T-helper 17 cell (primary cell): ENCODE measurements around the gene NPC1L1. TPM values are rescaled to one million over a fixed set of nuclear protein-coding genes. Genes with fewer than 3 reads are reported as not detected.

ENCODE experiments used
- ATAC-seq: fragments of 150-1000 bp; cut with Tn5 transposase; 2 replicates; pipeline ENCODE4 v1.10.0; 2021; ENCODE audit warnings: mild to moderate bottlenecking, moderate library complexity
- DNase-seq, 3 donors: peaks; one replicate each; pipeline versions ENCODE4 v3.0.0 to v3.0.0-alpha.2; 2020 to 2021
- H3K9me3 ChIP-seq: one replicate; pipeline ENCODE4 v1.7.0; 2013; ENCODE audit warnings: low read length, mild to moderate bottlenecking; ENCODE audit not compliant: control insufficient read depth, poor library complexity, severe bottlenecking
- H3K27ac Mint-ChIP-seq: one replicate; pipeline ENCODE4 v1.8.0; 2022; ENCODE audit warnings: mild to moderate bottlenecking, moderate library complexity, mixed read lengths
- H3K27me3 Mint-ChIP-seq: one replicate; pipeline ENCODE4 v1.8.0; 2022; ENCODE audit warnings: mixed read lengths
- H3K36me3 Mint-ChIP-seq: one replicate; pipeline ENCODE4 v1.8.0; 2022; ENCODE audit warnings: low read depth, mixed read lengths
- H3K4me1 Mint-ChIP-seq: one replicate; pipeline ENCODE4 v1.8.0; 2022; ENCODE audit warnings: mild to moderate bottlenecking, mixed read lengths
- H3K4me3 Mint-ChIP-seq: one replicate; pipeline ENCODE4 v1.8.0; 2022; ENCODE audit warnings: mild to moderate bottlenecking, moderate library complexity, mixed read lengths
- total RNA-seq, 4 donors: library from RNA in 2 of 4; stranded (reverse) in 2 of 4; gene quantifications; one replicate each; pipeline ENCODE4 v1.2.3 and lab custom pipeline; 2022 to 2026

NPC1L1 gene
- total RNA-seq, 2 donors from 2014 or later, result 0.08 TPM; not detected in 1

- H3K27me3 Mint-ChIP-seq, result no peaks in the 10 kb centered on the region
- peaks cover 49% of the 10 kb centered on the region for H3K4me1 Mint-ChIP-seq
- no peak for DNase-seq
- peaks cover 2% of the 10 kb centered on the region for H3K36me3 Mint-ChIP-seq
- peak overlapping the region; percentile 25 for H3K4me3 Mint-ChIP-seq
- no peak for ATAC-seq
- no peaks in the 10 kb centered on the region for H3K9me3 ChIP-seq
- H3K27ac Mint-ChIP-seq, result no peak overlapping the region
These were observed 77.8 kb downstream of the NPC1L1 start for GRCh38 chr7:44463169-44463808.

Other genes starting within 250 kb of the NPC1L1 start
- gene CAMK2B, start 215.7 kb downstream of the NPC1L1 start, total RNA-seq, result under 1 TPM in 1 of 2 donors, not detected in 1; 0.31 TPM
- 10 to 100 TPM; 61.4 to 69.2 TPM for gene NUDCD3, start 50.7 kb downstream of the NPC1L1 start, total RNA-seq
- gene DDX56, start 32.6 kb upstream of the NPC1L1 start, total RNA-seq, result 100 to 1,000 TPM in 1 of 2 donors, 10 to 100 TPM in 1; 95.7 to 101 TPM
- 100 to 1,000 TPM in 1 of 2 donors, 10 to 100 TPM in 1; 99.2 to 112 TPM for gene TMED4, start 40.9 kb upstream of the NPC1L1 start, total RNA-seq
- 100 to 1,000 TPM; 130 to 134 TPM for gene OGDH, start 65.3 kb upstream of the NPC1L1 start, total RNA-seq
- gene ZMIZ2, start 207.5 kb upstream of the NPC1L1 start, total RNA-seq, result 100 to 1,000 TPM; 117 to 171 TPM